ENCODE data around the gene MAP2K3.

GRCh38 chr17:21313320-21313719 is 28.8 kb downstream of the MAP2K3 start:
- TF ChIP-seq TSHZ2 (CRISPR knock-in tag; IDR thresholded peaks at IDR 0.05) (no peak), PATZ1 (CRISPR knock-in tag; IDR thresholded peaks at IDR 0.05; ENCODE audit: borderline replicate concordance) (no peak), ZNF8 (CRISPR knock-in tag; IDR thresholded peaks at IDR 0.05) (no peak), TOX (CRISPR knock-in tag; IDR thresholded peaks at IDR 0.05; ENCODE audit: borderline replicate concordance) (no peak), ARNTL (CRISPR knock-in tag; IDR thresholded peaks at IDR 0.05; ENCODE audit: borderline replicate concordance, low read depth) (no peak), ESRRG (CRISPR knock-in tag; IDR thresholded peaks at IDR 0.05) (no peak), SNAI2 (CRISPR knock-in tag; IDR thresholded peaks at IDR 0.05) (no peak), TCF4 (CRISPR knock-in tag; IDR thresholded peaks at IDR 0.05; ENCODE audit: borderline replicate concordance) (no peak), ZNF70 (CRISPR knock-in tag; IDR thresholded peaks at IDR 0.05) (no peak), ZFP30 (CRISPR knock-in tag; IDR thresholded peaks at IDR 0.05) (no peak)
